Fibroblast of peridontal ligament (primary cell): ENCODE measurements around the gene F5.
"Not testable (repeated sequence)": the region's sequence is repeated elsewhere in the genome, so short reads cannot be mapped to it uniquely, and the experiment has no call there.

Experiments
- DNase-seq: peaks from one replicate; pipeline ENCODE4 v3.0.0-alpha.2; 2010; ENCODE audit errors: extremely low read depth

The F5 gene

GRCh38 chr1:169511316-169512005 is 74.8 kb downstream of the F5 start:
- DNase-seq, result peak; percentile 91

GRCh38 chr1:169510060-169510459 is 76.2 kb downstream of the F5 start:
- DNase-seq, result no peak

- no peak for DNase-seq
Observed at GRCh38 chr1:169509354-169509753, 76.9 kb downstream of the F5 start.

- DNase-seq, result no peak
Observed at GRCh38 chr1:169508432-169509338, 77.6 kb downstream of the F5 start.

GRCh38 chr1:169507413-169507812 is 78.9 kb downstream of the F5 start:
- DNase-seq, result no peak

- not testable (repeated sequence) for DNase-seq
Observed at GRCh38 chr1:169503601-169504000, 82.7 kb downstream of the F5 start.

- DNase-seq, result no peak
Observed at GRCh38 chr1:169499807-169500206, 86.5 kb downstream of the F5 start.

GRCh38 chr1:169497317-169497716 is 89.0 kb downstream of the F5 start:
- no peak for DNase-seq

GRCh38 chr1:169495916-169496315 is 90.4 kb downstream of the F5 start:
- no peak for DNase-seq

GRCh38 chr1:169495046-169495775 is 91.1 kb downstream of the F5 start:
- peak; percentile 13 for DNase-seq

- no peak for DNase-seq
Observed at GRCh38 chr1:169494343-169494742, 91.9 kb downstream of the F5 start.

GRCh38 chr1:169493251-169493650 is 93.0 kb downstream of the F5 start:
- no peak for DNase-seq

- DNase-seq, result no peak
Observed at GRCh38 chr1:169491845-169492281, 94.4 kb downstream of the F5 start.

GRCh38 chr1:169488157-169488556 is 98.1 kb downstream of the F5 start:
- no peak for DNase-seq

- no peak for DNase-seq
Observed at GRCh38 chr1:169487561-169487960, 98.7 kb downstream of the F5 start.

- DNase-seq, result no peak
Observed at GRCh38 chr1:169487133-169487532, 99.1 kb downstream of the F5 start.

- DNase-seq, result peak; percentile 67
Observed at GRCh38 chr1:169486281-169487051, 99.8 kb downstream of the F5 start.

- peak; percentile 99 for DNase-seq
Observed at GRCh38 chr1:169485431-169486280, 100.6 kb downstream of the F5 start, which contains the start of gene SLC19A2. Gene SLC19A2 (minus strand): TSS chr1:169485944. CDS start chr1:169485766, 178 bp downstream.

GRCh38 chr1:169484683-169485430 is 101.4 kb downstream of the F5 start:
- peak; percentile 75 for DNase-seq

GRCh38 chr1:169484101-169484500 is 102.2 kb downstream of the F5 start:
- peak; percentile 14 for DNase-seq
